Endodermal cell (in vitro differentiated cells): ENCODE data around the gene TCEANC2. TPM values are rescaled to one million over a fixed set of nuclear protein-coding genes. Genes with fewer than 3 reads are reported as not detected.
A peak's percentile ranks its signal among the peaks of the same experiment; 100 is the strongest.

Experiments
- DNase-seq: peaks from one replicate; pipeline ENCODE4 v3.0.0-alpha.2; 2017
- H3K27ac ChIP-seq: 2 replicates; pipeline ENCODE4 v1.5.1; 2013; ENCODE audit warnings: mild to moderate bottlenecking, low read depth, low read length, moderate library complexity
- H3K27me3 ChIP-seq: 2 replicates; pipeline ENCODE4 v1.6.1; 2013; ENCODE audit warnings: mild to moderate bottlenecking, low read length, moderate library complexity; ENCODE audit not compliant: insufficient read depth, control insufficient read depth, poor library complexity, severe bottlenecking
- H3K36me3 ChIP-seq: 2 replicates; pipeline ENCODE4 v1.7.0; 2013; ENCODE audit warnings: mild to moderate bottlenecking, low read length, moderate library complexity; ENCODE audit not compliant: control insufficient read depth, insufficient read depth
- H3K4me1 ChIP-seq: one replicate; pipeline ENCODE4 v1.7.0; 2013; ENCODE audit warnings: low read length; ENCODE audit not compliant: control insufficient read depth, insufficient read depth
- H3K4me3 ChIP-seq: 2 replicates; pipeline ENCODE4 v1.5.1; 2013; ENCODE audit warnings: mild to moderate bottlenecking, low read length, moderate library complexity
- H3K9ac ChIP-seq: 2 replicates; pipeline ENCODE4 v1.6.1; 2013; ENCODE audit warnings: mild to moderate bottlenecking, low read length, moderate library complexity; ENCODE audit not compliant: poor library complexity, severe bottlenecking; ENCODE audit errors: extremely low read depth
- H3K9me3 ChIP-seq: 2 replicates; pipeline ENCODE4 v1.6.1; 2013; ENCODE audit warnings: mild to moderate bottlenecking, low read length, moderate library complexity; ENCODE audit not compliant: control insufficient read depth
- H3K27ac Mint-ChIP-seq: 2 replicates; pipeline ENCODE4 v1.8.0; 2020; ENCODE audit warnings: mixed read lengths
- H3K27me3 Mint-ChIP-seq: 2 replicates; pipeline ENCODE4 v1.8.0; 2021; ENCODE audit warnings: mild to moderate bottlenecking, mixed read lengths; ENCODE audit not compliant: insufficient read depth
- H3K36me3 Mint-ChIP-seq: 2 replicates; pipeline ENCODE4 v1.8.0; 2020; ENCODE audit warnings: low read depth, mixed read lengths
- H3K4me1 Mint-ChIP-seq: 2 replicates; pipeline ENCODE4 v1.8.0; 2020; ENCODE audit warnings: mixed read lengths
- H3K4me3 Mint-ChIP-seq: 2 replicates; pipeline ENCODE4 v1.8.0; 2020; ENCODE audit warnings: mild to moderate bottlenecking, moderate library complexity, mixed read lengths
- H3K9me3 Mint-ChIP-seq: 2 replicates; pipeline ENCODE4 v1.8.0; 2020; ENCODE audit warnings: mild to moderate bottlenecking, mixed read lengths
- WGBS, 2 experiments: methylation state at CpG; one replicate each; pipeline versions ENCODE4 v1.1.5 to v1.1.7; 2013; ENCODE audit warnings: missing lambda C conversion rate in 2 of 2, mixed read lengths in 1 of 2; ENCODE audit not compliant: insufficient coverage in 1 of 2, insufficient read length in 1 of 2; 5-methylcytosine and 5-hydroxymethylcytosine counted together
- total RNA-seq, 2 donors: library from RNA; stranded (reverse); fragmentation: NEBNext Ultra II Directional in 1 of 2; extraction: Animal tissue kit (Norgen Biotek cat#: 25700) in 1 of 2; gene quantifications; 2 replicates in 1 of 2; 3 replicates in 1 of 2; pipeline ENCODE4 v1.2.1, GENCODE V29; 2021
- TF ChIP-seq, protein P1 (sequence below): fragments of 200-600 bp; sonication (generic); conservative IDR thresholded peaks from 2 replicates; pipeline ENCODE4 v1.5.0; 2021; ENCODE audit warnings: antibody characterized with exemption, mild to moderate bottlenecking

TCEANC2 gene
- total RNA-seq, 2 donors from 2014 or later: 5.9 to 6.6 TPM

DNA sequence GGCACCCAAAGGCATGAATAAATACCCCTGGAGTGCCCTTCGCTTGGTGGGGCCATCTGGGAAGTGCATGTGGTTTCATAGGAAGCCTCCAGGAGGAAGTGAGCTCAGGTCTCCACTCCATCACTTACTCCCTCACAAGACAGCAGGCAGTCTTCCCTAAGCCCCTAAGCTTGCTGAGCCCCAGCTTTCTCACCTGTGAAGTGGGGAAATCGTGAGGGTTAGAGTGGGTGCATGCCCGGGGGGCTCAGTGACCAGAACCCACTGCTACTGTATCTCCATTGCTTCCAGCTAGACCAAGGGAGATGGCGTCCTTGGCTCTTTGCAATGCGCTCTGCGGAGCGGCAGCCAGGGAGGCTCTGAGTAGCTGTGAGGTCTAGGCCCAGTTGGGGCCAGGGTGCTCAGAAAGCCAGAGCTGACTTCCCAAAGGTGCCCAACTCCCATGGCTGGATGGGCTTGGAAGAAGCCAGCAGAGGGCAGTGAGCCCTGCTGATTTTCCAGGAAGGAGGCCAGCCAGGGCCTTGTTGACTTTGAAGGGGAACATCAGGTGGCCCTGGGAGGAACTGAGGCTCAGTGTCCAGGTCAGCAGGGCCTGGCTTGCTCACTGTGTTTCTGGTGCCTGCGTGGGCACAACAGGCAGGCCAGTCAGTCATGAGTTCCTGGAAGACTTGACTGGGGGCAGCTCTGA is 72.1 kb downstream of the TCEANC2 start:
- Mint-ChIP-seq H3K4me1 (peaks cover 20% of the 10 kb centered on the region), H3K4me3 (no peak overlapping the region), H3K36me3 (no peaks in the 10 kb centered on the region), H3K27ac (peak overlapping the region; percentile 39), H3K9me3 (no peaks in the 10 kb centered on the region), H3K27me3 (peaks cover 9% of the 10 kb centered on the region)
- TF ChIP-seq, protein P1, sequence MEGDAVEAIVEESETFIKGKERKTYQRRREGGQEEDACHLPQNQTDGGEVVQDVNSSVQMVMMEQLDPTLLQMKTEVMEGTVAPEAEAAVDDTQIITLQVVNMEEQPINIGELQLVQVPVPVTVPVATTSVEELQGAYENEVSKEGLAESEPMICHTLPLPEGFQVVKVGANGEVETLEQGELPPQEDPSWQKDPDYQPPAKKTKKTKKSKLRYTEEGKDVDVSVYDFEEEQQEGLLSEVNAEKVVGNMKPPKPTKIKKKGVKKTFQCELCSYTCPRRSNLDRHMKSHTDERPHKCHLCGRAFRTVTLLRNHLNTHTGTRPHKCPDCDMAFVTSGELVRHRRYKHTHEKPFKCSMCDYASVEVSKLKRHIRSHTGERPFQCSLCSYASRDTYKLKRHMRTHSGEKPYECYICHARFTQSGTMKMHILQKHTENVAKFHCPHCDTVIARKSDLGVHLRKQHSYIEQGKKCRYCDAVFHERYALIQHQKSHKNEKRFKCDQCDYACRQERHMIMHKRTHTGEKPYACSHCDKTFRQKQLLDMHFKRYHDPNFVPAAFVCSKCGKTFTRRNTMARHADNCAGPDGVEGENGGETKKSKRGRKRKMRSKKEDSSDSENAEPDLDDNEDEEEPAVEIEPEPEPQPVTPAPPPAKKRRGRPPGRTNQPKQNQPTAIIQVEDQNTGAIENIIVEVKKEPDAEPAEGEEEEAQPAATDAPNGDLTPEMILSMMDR: peak; percentile 73
- Histone ChIP-seq H3K4me3 (no peak overlapping the region), H3K36me3 (no peaks in the 10 kb centered on the region), H3K27ac (no peak overlapping the region), H3K9me3 (no peaks in the 10 kb centered on the region), H3K4me1 (peaks cover 6% of the 10 kb centered on the region), H3K27me3 (no peaks in the 10 kb centered on the region), H3K9ac (no peak overlapping the region)
- WGBS, 2 experiments: 91 to 97% methylated on average over 4 to 8 of the region's 8 CpGs
- DNase-seq: peak; percentile 79

DNA sequence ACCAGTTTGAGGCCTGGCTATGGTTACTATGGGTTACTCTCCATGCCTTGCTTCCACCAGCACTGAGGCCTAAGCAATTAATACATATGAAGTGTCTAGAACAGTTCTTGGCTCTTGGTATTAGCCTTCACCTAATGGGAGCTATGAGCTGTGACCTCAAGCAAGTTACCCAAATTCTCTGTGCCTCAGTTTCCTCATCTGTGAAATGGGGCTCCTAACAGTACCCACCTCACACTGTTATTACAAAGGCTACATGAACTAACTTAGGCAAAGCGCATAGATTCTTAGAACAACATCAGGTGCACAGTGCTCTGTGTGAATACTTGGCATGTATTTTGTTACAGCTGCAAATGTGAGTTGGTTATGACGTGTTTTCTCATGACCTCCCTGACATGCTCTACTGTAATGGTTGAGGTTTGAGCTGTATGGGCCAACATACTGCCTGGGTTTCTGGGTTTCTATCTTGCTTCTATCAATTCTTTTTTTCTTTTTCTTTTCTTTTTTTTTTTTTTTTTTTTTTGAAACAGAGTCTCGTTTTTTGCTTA is 72.9 kb downstream of the TCEANC2 start:
- H3K9ac ChIP-seq: no peak overlapping the region
- Mint-ChIP-seq H3K36me3 (no peaks in the 10 kb centered on the region), H3K9me3 (no peaks in the 10 kb centered on the region), H3K27me3 (peaks cover 9% of the 10 kb centered on the region), H3K27ac (no peak overlapping the region), H3K4me1 (peaks cover 19% of the 10 kb centered on the region), H3K4me3 (no peak overlapping the region)
- TF ChIP-seq, protein P1: no peak
- WGBS, 2 experiments: 86 to 94% methylated on average over 1 to 3 of the region's 3 CpGs
- H3K4me1 ChIP-seq: peaks cover 6% of the 10 kb centered on the region
- no peaks in the 10 kb centered on the region for H3K27me3 ChIP-seq
- no peak overlapping the region for H3K27ac ChIP-seq
- H3K9me3 ChIP-seq: no peaks in the 10 kb centered on the region
- H3K4me3 ChIP-seq: no peak overlapping the region
- no peak for DNase-seq
- no peaks in the 10 kb centered on the region for H3K36me3 ChIP-seq

DNA sequence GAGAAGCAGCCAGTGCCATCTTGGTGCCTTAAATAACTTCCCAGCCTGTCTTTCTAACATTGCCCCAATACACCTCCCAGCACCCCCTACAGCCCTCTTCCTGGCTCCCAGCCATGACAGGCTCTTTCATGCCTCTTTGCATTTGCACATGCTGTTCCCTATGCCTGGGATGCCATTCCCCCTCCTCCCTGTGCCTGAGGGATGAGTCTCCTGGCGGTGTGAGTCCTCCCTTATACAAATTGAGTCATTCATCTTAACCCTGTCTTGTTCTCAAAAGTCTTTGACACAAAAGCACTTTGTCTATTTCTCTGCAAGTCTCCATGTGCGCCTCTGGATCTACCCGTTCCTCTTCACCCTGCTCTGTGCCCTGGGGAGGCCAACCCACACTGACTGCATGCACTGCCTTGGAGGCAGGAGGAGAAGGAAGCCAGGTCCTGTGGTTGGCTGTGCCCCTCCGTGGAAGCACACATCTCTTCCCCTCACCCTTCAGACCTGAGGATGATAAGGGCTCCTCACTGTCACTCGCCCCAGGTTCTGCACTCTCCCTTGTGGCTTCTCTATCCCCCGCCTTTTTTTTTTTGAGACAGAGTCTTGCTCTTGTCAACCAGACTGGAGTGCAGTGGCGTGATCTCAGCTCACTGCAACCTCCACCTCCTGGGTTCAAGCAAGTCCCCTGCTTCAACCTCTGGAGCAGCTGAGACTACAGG is 74.3 kb downstream of the TCEANC2 start:
- Histone ChIP-seq H3K27ac (no peak overlapping the region), H3K27me3 (no peaks in the 10 kb centered on the region), H3K36me3 (no peaks in the 10 kb centered on the region), H3K4me1 (peaks cover 2% of the 10 kb centered on the region), H3K9me3 (no peaks in the 10 kb centered on the region), H3K9ac (no peak overlapping the region), H3K4me3 (no peak overlapping the region)
- TF ChIP-seq, protein P1: no peak
- no peak overlapping the region for H3K4me3 Mint-ChIP-seq
- WGBS, 2 experiments: 81 to 92% methylated on average over 4 to 7 of the region's 7 CpGs
- no peak for DNase-seq
- peaks cover 4% of the 10 kb centered on the region for H3K27me3 Mint-ChIP-seq
- no peaks in the 10 kb centered on the region for H3K36me3 Mint-ChIP-seq
- peaks cover 7% of the 10 kb centered on the region for H3K4me1 Mint-ChIP-seq
- no peak overlapping the region for H3K27ac Mint-ChIP-seq
- H3K9me3 Mint-ChIP-seq: no peaks in the 10 kb centered on the region
